ENCODE data around the gene IL6ST.

IL6ST gene

GRCh38 chr5:55888205-55888604 is 106.6 kb downstream of the IL6ST start:
- Histone ChIP-seq H3K27me3 (replicated peaks; ENCODE audit: control insufficient read depth, insufficient read depth, low read length) (no peaks in the 10 kb centered on the region), H3K4me1 (ENCODE audit: control insufficient read depth, insufficient read depth, low read length) (no peaks in the 10 kb centered on the region), H3K4me3 (ENCODE audit: low read length) (no peak overlapping the region), H3K9ac (ENCODE audit: low read length) (no peak overlapping the region), H3K36me3 (ENCODE audit: control insufficient read depth, insufficient read depth, low read length, severe bottlenecking) (no peaks in the 10 kb centered on the region), H3K9me3 (ENCODE audit: control insufficient read depth, low read length) (no peaks in the 10 kb centered on the region)
- no peak for DNase-seq (ENCODE audit: low read depth)

- H3K4me1 ChIP-seq (ENCODE audit: control insufficient read depth, insufficient read depth, low read length), result no peaks in the 10 kb centered on the region
- no peak overlapping the region for H3K9ac ChIP-seq (ENCODE audit: low read length)
- no peak overlapping the region for H3K4me3 ChIP-seq (ENCODE audit: low read length)
- H3K9me3 ChIP-seq (ENCODE audit: control insufficient read depth, low read length), result no peaks in the 10 kb centered on the region
- no peaks in the 10 kb centered on the region for H3K27me3 ChIP-seq (replicated peaks; ENCODE audit: control insufficient read depth, insufficient read depth, low read length)
- no peak for DNase-seq (ENCODE audit: low read depth)
- H3K36me3 ChIP-seq (ENCODE audit: control insufficient read depth, insufficient read depth, low read length, severe bottlenecking), result no peaks in the 10 kb centered on the region
Observed at GRCh38 chr5:55885359-55885758, 109.4 kb downstream of the IL6ST start.
